Nephron progenitor cell (in vitro differentiated cells): Measurements from ENCODE around the gene PSMB4.

ENCODE experiments used
- DNase-seq: peaks from one replicate; pipeline ENCODE4 v3.0.0; 2021
- H3K27ac Mint-ChIP-seq: 2 replicates; pipeline ENCODE4 v1.8.0; 2021; ENCODE audit warnings: mild to moderate bottlenecking, moderate library complexity, mixed read lengths
- H3K27me3 Mint-ChIP-seq: 2 replicates; pipeline ENCODE4 v1.8.0; 2021; ENCODE audit warnings: mild to moderate bottlenecking, low read depth, mixed read lengths; ENCODE audit not compliant: poor library complexity
- H3K36me3 Mint-ChIP-seq: 2 replicates; pipeline ENCODE4 v1.8.0; 2021; ENCODE audit warnings: low read depth, mixed read lengths
- H3K4me1 Mint-ChIP-seq: 2 replicates; pipeline ENCODE4 v1.8.0; 2021; ENCODE audit warnings: mixed read lengths
- H3K4me3 Mint-ChIP-seq: 2 replicates; pipeline ENCODE4 v1.8.0; 2021; ENCODE audit warnings: mild to moderate bottlenecking, moderate library complexity, mixed read lengths
- H3K9me3 Mint-ChIP-seq: 2 replicates; pipeline ENCODE4 v1.8.0; 2021; ENCODE audit warnings: mild to moderate bottlenecking, moderate library complexity, mixed read lengths
- CTCF ChIP-seq: fragments of 200-600 bp; sonication (generic); IDR thresholded peaks from 2 replicates; pipeline ENCODE4 v1.5.0; 2021; ENCODE audit warnings: antibody characterized with exemption

The PSMB4 gene

GRCh38 chr1:151364996-151365395 lies 34.4 kb upstream of the PSMB4 start:
- Mint-ChIP-seq H3K27ac (no peak overlapping the region), H3K27me3 (no peaks in the 10 kb centered on the region), H3K4me1 (peaks cover 7% of the 10 kb centered on the region), H3K36me3 (peaks cover 78% of the 10 kb centered on the region), H3K4me3 (no peak overlapping the region), H3K9me3 (peaks cover 38% of the 10 kb centered on the region)
- no peak for DNase-seq
- no peak for TF ChIP-seq CTCF

GRCh38 chr1:151367658-151368392 lies 31.5 kb upstream of the PSMB4 start:
- DNase-seq = no peak
- H3K4me3 Mint-ChIP-seq = no peak overlapping the region
- no peak overlapping the region for H3K27ac Mint-ChIP-seq
- TF ChIP-seq CTCF = no peak
- peaks cover 55% of the 10 kb centered on the region for H3K36me3 Mint-ChIP-seq
- H3K9me3 Mint-ChIP-seq = peaks cover 16% of the 10 kb centered on the region
- no peaks in the 10 kb centered on the region for H3K27me3 Mint-ChIP-seq
- peaks cover 36% of the 10 kb centered on the region for H3K4me1 Mint-ChIP-seq

GRCh38 chr1:151368393-151369301 lies 30.7 kb upstream of the PSMB4 start:
- Mint-ChIP-seq H3K9me3 (peaks cover 7% of the 10 kb centered on the region), H3K27ac (no peak overlapping the region), H3K4me1 (peaks cover 44% of the 10 kb centered on the region), H3K4me3 (no peak overlapping the region), H3K36me3 (peaks cover 47% of the 10 kb centered on the region), H3K27me3 (no peaks in the 10 kb centered on the region)
- TF ChIP-seq CTCF = no peak
- no peak for DNase-seq

- no peak for TF ChIP-seq CTCF
- H3K4me1 Mint-ChIP-seq = peaks cover 50% of the 10 kb centered on the region
- no peak for DNase-seq
- peaks cover 41% of the 10 kb centered on the region for H3K36me3 Mint-ChIP-seq
- H3K27ac Mint-ChIP-seq = no peak overlapping the region
- H3K27me3 Mint-ChIP-seq = no peaks in the 10 kb centered on the region
- H3K4me3 Mint-ChIP-seq = no peak overlapping the region
- peaks cover 1% of the 10 kb centered on the region for H3K9me3 Mint-ChIP-seq
These were observed 30.1 kb upstream of the PSMB4 start for GRCh38 chr1:151369302-151369610.

GRCh38 chr1:151369621-151370048 lies 29.7 kb upstream of the PSMB4 start:
- peaks cover 37% of the 10 kb centered on the region for H3K36me3 Mint-ChIP-seq
- peaks cover 52% of the 10 kb centered on the region for H3K4me1 Mint-ChIP-seq
- H3K27ac Mint-ChIP-seq = no peak overlapping the region
- TF ChIP-seq CTCF = no peak
- no peak for DNase-seq
- H3K27me3 Mint-ChIP-seq = no peaks in the 10 kb centered on the region
- H3K9me3 Mint-ChIP-seq = no peaks in the 10 kb centered on the region
- no peak overlapping the region for H3K4me3 Mint-ChIP-seq
